ENCODE data around the gene TSEN54.

- TF ChIP-seq CTCF (optimal IDR thresholded peaks at IDR 0.05 in 1 of 3, IDR thresholded peaks at IDR 0.05 in 1 of 3, conservative IDR thresholded peaks at IDR 0.05 in 1 of 3; ENCODE audit: extremely low read depth in 1 of 3, insufficient read depth in 2 of 3, low read length in 3 of 3) (no peak), EZH2 (IDR thresholded peaks at IDR 0.05; ENCODE audit: low read length) (no peak)
These were observed 34.9 kb upstream of the TSEN54 start for GRCh38 chr17:75481194-75482068.

Data from keratinocyte (primary cell).